Hepatocyte (in vitro differentiated cells): ENCODE data around the gene GLS.

Experiments
- EZH2 ChIP-seq: fragments of 200-600 bp; sonication (generic); IDR thresholded peaks from 2 replicates; pipeline ENCODE4 v1.6.1; 2016; ENCODE audit warnings: antibody characterized with exemption, mild to moderate bottlenecking, borderline replicate concordance
- EZH2phosphoT487 ChIP-seq: fragments of 200-600 bp; sonication (generic); IDR thresholded peaks from one replicate; pipeline ENCODE4 v1.6.1; 2018; ENCODE audit warnings: antibody characterized with exemption, mild to moderate bottlenecking, low read depth, moderate library complexity; ENCODE audit not compliant: unreplicated experiment, severe bottlenecking
- TF ChIP-seq, protein P1 (sequence below): fragments of 200-600 bp; sonication (generic); IDR thresholded peaks from 2 replicates; pipeline ENCODE4 v1.5.1; 2016; ENCODE audit warnings: antibody characterized with exemption, mild to moderate bottlenecking; ENCODE audit not compliant: poor library complexity

DNA sequence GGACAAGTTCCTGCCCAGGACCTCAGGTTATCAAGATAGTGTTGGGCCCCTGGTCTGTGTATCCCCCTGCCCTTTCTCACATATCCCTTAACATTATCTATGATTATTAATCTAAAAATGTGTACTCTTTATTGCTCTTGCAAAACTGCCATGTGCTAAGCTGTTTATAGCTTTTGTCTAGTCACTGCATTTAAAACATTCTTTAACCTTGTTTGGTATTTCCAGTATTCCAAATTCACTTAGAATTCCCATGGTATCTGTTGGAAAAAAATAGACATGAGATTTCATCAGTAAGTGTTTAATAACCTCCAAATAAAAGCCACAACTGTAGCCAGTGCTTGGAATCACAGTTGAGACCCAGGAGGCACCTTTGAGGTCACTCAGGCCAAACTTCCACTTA, 16.2 kb upstream of the GLS start:
- TF ChIP-seq, protein P1, sequence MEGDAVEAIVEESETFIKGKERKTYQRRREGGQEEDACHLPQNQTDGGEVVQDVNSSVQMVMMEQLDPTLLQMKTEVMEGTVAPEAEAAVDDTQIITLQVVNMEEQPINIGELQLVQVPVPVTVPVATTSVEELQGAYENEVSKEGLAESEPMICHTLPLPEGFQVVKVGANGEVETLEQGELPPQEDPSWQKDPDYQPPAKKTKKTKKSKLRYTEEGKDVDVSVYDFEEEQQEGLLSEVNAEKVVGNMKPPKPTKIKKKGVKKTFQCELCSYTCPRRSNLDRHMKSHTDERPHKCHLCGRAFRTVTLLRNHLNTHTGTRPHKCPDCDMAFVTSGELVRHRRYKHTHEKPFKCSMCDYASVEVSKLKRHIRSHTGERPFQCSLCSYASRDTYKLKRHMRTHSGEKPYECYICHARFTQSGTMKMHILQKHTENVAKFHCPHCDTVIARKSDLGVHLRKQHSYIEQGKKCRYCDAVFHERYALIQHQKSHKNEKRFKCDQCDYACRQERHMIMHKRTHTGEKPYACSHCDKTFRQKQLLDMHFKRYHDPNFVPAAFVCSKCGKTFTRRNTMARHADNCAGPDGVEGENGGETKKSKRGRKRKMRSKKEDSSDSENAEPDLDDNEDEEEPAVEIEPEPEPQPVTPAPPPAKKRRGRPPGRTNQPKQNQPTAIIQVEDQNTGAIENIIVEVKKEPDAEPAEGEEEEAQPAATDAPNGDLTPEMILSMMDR, result no peak
- no peak for TF ChIP-seq EZH2phosphoT487
- TF ChIP-seq EZH2, result no peak
